ENCODE results near the gene RALGAPA2.

Gene RALGAPA2

GRCh38 chr20:20752712-20753111 is 40.3 kb upstream of the RALGAPA2 start:
- peak in 1 of 2 donors; percentile 15 for DNase-seq (ENCODE audit: low read depth in 2 of 2)
- no peak overlapping the region for H3K4me3 ChIP-seq (replicated peaks in 1 of 2; ENCODE audit: low read depth in 2 of 2, low read length in 2 of 2)
- no peak for TF ChIP-seq CTCF (IDR thresholded peaks at IDR 0.05; ENCODE audit: low read depth, low read length)

GRCh38 chr20:20747298-20747697 is 34.9 kb upstream of the RALGAPA2 start:
- DNase-seq (ENCODE audit: low read depth in 2 of 2), result no peak
- no peak for TF ChIP-seq CTCF (IDR thresholded peaks at IDR 0.05; ENCODE audit: low read depth, low read length)
- no peak overlapping the region for H3K4me3 ChIP-seq (replicated peaks in 1 of 2; ENCODE audit: low read depth in 2 of 2, low read length in 2 of 2)

GRCh38 chr20:20744170-20744725 is 31.8 kb upstream of the RALGAPA2 start:
- no peak for DNase-seq (ENCODE audit: low read depth in 2 of 2)
- no peak overlapping the region for H3K4me3 ChIP-seq (replicated peaks in 1 of 2; ENCODE audit: low read depth in 2 of 2, low read length in 2 of 2)
- TF ChIP-seq CTCF (IDR thresholded peaks at IDR 0.05; ENCODE audit: low read depth, low read length), result no peak

GRCh38 chr20:20743511-20744169 is 31.2 kb upstream of the RALGAPA2 start:
- peak in 1 of 2 donors; percentile 88 for DNase-seq (ENCODE audit: low read depth in 2 of 2)
- H3K4me3 ChIP-seq (replicated peaks in 1 of 2; ENCODE audit: low read depth in 2 of 2, low read length in 2 of 2), result no peak overlapping the region
- no peak for TF ChIP-seq CTCF (IDR thresholded peaks at IDR 0.05; ENCODE audit: low read depth, low read length)

GRCh38 chr20:20741087-20742045 is 28.9 kb upstream of the RALGAPA2 start:
- TF ChIP-seq CTCF (IDR thresholded peaks at IDR 0.05; ENCODE audit: low read depth, low read length), result no peak
- DNase-seq (ENCODE audit: low read depth in 2 of 2), result no peak

GRCh38 chr20:20740541-20740940 is 28.1 kb upstream of the RALGAPA2 start:
- H3K4me3 ChIP-seq (replicated peaks in 1 of 2; ENCODE audit: low read depth in 2 of 2, low read length in 2 of 2), result no peak overlapping the region
- DNase-seq (ENCODE audit: low read depth in 2 of 2), result no peak
- no peak for TF ChIP-seq CTCF (IDR thresholded peaks at IDR 0.05; ENCODE audit: low read depth, low read length)

More at GRCh38 chr20:20741087-20742045, 28.9 kb upstream of the RALGAPA2 start:
- no peak overlapping the region for H3K4me3 ChIP-seq (replicated peaks in 1 of 2; ENCODE audit: low read depth in 2 of 2, low read length in 2 of 2)

Data from cardiac fibroblast (primary cell).